KG1 (cell line): Measurements from ENCODE around the gene AKTIP.
"Not testable (repeated sequence)": the region's sequence is repeated elsewhere in the genome, so short reads cannot be mapped to it uniquely, and the experiment has no call there.

Experiments used
- DNase-seq: peaks from one replicate; lab custom pipeline; 2025; lab: John Stamatoyannopoulos, UW

The AKTIP gene

DNA sequence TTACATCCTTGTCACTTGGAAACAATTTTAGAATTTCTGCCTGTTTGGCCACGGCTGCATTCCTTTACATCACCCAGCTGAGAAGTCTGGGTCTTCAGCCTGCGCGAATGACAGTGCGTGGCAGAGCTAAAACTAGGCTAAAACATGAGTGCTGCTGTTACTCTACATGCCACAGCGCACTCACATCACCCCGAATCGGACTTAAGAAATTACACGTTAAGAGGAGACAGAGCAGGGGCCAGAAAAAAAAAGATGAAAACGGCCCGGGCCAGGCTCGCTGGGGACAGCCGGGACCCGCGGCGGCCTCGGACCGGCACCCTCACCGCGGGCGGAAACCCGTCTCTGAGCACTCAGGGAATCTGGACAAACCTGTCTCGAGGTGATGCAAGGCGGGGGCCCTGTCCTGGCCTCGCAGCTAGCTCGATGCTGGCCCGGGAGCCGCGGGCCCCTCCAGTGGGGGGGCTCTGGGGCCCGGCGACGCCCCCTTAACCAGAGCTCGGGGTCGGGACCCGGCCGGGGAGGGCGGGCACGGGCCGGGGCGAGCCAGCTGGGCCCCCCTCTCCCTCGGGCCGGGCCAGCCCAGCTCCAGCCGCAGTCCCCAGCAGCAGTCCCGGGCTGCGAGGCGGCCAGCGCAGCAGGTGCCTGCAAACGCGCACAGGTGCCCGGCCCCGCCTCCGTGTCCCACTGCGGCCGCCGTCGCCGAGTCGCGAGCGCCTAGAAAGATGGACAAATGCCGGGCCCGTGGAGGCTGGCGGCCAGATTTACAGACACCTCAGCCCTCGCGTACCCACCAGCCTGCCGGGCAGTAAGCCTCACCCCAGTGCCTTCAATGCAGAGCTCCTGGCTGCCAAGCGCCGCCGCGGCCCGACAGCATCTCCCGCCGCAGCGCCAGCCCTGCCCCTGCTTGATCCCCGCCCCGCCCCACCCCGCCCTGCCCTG, at the start of gene AKTIP:
TSS of gene AKTIP (minus strand) at position 879 of the 939 bp plus-strand sequence. CDS start 2,950 bp downstream, outside the sequence.
- no peak for DNase-seq

DNA sequence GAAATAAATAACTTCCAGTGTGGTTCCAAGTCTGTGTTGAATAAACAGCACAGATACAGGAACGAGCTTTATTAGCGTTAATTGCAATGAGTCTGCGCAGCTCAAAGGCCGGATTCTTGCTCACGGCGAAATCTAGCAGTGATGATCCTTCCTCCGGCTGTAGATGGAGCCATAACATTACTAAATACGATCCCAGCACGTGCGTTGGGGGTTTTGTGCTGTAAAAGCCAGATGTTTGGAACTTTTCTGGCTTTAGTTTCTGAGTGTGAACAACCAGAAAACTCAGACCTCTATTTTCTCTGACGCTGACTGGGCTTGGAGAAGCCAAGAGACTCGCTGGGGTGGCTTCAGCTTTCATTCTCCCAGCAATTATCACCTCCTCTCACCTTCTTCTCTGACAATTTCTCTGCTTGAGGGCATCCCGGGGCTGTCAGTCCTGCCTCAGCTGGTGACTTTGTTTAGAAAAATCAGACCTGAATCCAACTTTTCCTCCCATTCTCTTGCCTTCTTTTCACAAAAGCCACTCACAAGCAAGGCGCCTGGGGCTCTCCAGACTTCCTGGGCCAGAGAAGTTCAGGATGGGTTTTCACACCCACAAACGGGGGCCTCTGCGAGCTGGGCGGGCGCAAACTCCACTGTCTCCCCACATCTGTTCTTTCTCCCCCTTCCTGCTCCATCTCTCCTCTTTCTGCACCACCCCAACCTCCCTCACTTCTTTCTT, 47.1 kb upstream of the AKTIP start:
- peak; percentile 36 for DNase-seq

DNA sequence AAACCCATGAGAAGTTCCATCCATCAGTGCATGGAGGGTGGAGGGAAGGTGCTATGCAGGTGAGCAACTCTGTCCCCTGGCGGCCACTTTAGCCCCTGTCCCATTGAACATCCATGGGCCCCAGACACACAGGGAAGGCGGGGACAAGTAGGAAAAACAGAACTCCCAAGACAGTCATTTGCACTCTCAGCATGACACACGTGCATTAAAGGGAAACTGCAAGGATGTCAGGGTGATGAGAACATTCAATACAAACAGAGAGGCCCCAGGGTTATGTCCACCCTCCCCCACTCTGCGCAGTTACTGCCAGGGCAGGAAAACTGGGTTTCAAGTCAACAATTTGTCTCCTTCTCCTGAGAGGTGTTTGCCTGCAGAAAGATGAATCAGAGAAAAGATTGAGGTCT, 44.0 kb upstream of the AKTIP start:
- DNase-seq = no peak

DNA sequence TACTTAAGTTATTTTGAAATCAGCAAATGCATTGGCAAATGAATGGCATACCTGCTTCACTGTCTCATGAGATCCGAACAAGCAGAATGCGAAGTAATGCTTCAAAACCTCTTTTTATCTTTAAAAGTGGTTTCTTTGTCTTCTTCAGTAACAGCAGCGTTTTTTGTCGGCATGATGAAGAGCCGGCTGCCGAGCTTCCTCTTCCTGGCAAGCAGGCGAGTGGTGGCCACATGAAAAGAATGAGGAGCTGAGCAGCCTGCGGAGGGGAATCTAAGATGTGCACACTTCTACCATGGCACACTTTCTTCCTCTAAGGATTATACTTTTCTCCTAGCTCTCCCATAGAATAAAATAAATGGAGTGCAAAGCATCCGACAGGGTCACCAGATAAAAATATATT, 42.4 kb upstream of the AKTIP start:
- DNase-seq = no peak

DNA sequence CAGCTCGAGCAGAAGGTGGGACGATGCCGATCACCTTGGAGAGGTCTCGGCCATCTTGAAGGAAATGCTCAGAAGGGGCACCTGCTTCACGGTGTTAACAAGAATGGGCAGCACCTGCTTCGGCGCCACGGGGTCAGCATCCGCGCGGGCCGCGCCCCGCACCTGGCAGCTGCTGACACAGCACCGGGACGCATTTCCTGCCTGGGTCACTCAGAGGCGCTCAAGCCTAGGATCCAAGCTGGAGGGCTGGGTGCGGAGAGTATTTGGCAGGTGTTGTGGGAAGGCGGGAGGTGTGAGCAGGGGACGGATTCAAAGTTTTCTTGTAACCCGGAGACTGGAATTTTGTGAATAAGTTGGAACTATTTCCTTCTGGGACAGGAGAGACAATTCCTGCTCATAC, 39.3 kb upstream of the AKTIP start:
- no peak for DNase-seq

DNA sequence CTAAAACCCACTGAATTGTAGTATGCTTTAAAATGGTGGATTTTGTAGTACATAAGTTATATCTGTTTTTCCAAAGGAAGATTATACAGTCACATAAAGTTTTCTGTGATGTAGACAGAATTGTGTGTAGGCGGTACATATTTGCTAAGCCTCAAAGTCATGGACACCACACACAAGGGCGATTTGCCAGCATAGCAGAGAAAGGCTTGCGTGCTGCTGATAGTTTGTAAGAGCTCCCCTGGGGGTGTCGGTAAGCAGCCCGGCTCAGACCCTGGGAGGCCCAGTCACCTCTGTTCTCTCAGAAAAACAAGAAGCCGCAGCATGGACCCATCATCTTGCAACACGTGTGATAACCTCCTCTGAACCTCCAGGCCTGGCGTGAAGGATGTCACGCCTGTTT, 38.3 kb upstream of the AKTIP start:
- DNase-seq = no peak

DNA sequence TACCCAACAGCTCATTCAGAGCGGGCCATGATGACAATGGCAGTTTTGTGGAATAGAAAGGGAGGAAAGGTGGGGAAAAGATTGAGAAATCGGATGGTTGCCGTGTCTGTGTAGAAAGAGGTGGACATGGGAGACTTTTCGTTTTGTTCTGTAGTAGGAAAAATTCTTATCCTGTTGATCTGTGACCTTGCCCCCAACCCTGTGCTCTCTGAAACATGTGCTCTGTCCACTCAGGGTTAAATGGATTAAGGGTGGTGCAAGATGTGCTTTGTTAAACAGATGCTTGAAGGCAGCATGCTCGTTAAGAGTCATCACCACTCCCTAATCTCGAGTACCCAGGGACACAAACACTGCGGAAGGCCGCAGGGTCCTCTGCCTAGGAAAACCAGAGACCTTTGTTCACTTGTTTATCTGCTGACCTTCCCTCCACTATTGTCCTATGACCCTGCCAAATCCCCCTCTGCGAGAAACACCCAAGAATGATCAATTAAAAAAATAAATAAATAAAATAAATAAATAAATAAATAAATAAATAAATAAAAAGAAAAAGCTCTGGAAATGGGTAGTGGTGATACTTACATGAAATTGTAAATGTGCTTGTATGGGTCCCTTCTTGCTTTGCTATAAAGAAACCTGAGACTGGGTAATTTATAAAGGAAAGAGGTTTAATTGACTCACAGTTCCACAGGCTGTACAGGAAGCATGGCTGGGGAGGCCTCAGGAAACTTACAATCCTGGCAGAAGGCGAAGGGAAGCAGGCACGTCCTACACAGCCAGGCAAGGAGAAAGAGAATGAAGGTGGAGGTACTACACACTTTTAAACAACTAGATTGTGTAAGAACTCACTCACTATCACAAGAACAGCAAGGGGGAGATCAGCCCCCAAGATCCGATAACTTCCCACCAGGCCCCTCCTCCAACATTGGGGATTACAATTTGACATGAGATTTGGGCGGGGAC, 37.0 kb upstream of the AKTIP start:
- not testable (repeated sequence) for DNase-seq

DNA sequence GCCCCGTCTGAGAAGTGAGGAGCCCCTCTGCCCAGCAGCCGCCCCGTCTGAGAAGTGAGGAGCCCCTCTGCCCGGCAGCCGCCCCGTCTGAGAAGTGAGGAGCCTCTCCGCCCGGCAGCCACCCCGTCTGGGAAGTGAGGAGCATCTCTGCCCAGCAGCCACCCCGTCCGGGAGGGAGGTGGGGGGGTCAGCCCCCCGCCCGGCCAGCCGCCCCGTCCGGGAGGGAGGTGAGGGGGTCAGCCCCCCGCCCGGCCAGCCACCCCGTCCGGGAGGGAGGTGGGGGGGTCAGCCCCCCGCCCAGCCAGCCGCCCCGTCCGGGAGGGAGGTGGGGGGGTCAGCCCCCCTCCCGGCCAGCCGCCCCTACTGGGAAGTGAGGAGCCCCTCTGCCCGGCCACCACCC, 36.3 kb upstream of the AKTIP start:
- not testable (repeated sequence) for DNase-seq

DNA sequence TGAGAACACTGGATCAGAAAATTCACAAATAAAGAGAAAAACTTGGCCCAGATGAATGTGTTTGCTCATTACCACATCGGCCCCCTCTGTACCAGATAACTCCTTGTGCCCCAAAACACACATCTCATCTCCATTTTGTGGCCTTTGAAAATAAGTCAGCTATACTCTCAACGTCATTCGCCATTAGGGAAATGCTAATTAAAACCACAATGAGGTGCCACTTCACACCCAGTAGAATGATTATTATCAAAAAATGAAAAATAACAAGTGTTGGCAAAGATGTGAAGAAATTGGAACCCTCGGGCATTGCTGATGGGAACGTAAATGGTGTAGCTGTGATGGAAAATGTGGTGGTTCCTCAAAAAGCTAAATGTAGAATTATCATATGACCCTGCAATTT, 34.6 kb upstream of the AKTIP start:
- no peak for DNase-seq

DNA sequence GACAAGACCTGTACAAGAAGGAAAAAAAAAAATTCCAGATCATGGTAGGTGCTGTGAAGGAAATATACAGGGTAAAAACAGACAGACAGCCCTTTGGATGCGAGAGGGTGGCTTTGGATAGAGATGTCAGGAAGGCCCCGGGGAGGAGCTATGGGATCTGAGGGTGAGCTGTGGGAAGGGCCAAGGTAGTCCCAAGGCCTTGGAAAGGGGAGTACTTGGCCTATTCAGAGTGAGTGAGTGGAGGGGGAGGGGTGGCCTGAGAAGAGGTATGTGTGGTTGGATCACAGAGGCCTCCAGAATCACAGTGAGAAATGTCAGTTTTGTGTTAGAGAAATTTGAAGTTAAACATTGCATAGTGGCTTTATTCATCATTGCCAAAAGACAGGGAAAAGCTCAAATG, 31.2 kb upstream of the AKTIP start:
- DNase-seq = no peak

DNA sequence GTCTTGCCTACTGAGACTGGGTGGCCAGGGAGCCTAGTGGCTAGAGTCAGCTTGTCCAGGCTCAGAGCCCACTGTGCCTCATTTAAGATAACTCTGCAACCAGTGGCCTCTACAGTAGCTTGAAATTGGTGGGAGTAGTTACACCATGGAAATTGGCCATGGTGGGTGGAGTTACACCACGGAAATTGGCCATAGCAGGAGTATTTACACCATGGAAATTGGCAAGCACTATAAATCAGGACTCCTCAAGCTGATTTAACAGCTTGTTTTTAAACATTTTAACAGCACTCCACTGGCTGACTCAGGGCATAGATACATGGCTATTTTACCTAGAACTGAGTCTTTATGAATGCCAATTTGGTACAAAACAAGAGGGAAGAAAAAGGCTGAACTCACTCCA, 27.7 kb upstream of the AKTIP start:
- DNase-seq = no peak

DNA sequence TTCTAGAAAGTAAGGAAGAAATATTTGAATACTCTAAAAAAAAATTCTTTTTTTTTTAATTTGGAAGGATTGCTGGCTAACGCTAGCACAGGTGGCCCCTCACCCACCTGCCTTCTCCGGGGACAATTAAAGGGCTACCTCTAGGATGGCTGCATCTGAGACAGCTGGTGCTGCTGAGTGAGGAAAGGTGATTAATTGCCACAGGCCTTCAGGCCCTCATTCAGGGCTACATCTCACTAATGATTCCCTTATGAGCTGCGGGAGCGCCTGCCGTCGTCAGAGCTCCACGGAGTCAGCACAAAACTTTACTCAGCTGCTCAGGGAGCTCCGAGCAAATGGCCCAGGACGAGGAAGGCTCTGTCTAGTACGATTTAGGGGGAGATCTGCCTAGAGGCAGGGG, 27.0 kb upstream of the AKTIP start:
- DNase-seq = no peak

DNA sequence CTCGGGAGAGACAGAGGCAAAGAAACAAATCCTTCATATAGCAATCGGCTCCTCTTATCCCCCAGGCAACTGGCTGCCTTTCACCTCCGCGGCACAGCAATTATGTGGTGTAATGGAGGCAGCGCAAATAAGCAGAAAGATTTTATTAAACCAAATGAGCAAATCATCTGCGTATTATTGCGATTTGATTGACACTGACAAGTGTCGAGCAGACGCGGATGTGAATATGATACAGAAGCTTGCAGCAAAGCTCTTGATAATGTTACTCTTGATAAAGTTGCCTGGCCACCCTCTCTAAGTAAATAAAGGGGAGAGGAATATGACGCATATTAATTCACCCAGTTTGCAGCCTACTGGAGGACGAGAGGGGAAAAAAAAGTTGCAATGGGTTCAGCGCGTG, 26.5 kb upstream of the AKTIP start:
- DNase-seq = no peak

DNA sequence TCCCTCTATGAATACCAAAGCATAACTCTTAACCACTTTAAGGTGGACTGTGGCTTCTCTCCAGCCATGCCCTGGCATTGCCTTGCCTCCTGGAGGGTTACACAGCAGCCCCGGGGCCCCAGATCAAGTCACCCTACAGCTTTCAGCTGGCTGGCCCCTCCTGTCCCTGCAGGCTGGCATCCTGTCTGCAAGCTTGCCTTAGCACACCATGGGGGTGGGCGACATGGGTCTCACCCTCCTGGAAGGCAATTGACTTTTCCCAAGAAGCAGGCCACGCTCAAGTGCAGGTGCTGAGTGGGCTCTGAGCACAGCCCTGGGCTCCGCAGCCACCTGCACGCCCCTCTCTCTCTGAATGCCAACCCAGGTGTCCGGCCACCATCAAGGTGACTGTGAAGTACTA, 25.8 kb upstream of the AKTIP start:
- DNase-seq = no peak

DNA sequence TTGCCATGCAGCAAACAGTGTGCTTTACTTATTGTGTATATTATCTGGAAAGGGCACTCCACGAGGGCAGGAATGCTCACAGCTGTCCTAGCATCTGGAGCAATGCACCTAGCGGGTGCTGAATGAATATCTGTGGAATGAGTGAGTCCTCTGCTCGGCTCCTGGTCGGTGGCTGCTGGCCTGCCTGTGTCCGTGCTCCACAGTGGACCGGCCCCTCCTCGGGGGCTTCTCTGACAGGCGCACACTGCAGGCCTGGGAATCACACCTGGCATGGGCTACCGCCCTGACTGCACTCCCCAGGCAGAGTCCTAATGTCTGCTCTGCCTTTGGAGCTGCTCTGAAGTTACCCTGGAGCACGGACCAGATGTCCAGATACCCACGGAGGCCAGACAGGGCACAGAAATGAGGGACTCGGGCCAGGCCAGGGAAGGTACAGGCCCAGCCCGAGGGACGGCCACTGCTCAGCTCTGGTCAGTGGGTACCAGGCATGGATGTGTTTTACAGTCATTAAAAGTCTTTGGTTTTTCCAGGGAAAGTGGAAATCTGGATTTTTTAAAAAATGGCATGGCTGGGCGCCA, 21.1 kb upstream of the AKTIP start:
- no peak for DNase-seq

DNA sequence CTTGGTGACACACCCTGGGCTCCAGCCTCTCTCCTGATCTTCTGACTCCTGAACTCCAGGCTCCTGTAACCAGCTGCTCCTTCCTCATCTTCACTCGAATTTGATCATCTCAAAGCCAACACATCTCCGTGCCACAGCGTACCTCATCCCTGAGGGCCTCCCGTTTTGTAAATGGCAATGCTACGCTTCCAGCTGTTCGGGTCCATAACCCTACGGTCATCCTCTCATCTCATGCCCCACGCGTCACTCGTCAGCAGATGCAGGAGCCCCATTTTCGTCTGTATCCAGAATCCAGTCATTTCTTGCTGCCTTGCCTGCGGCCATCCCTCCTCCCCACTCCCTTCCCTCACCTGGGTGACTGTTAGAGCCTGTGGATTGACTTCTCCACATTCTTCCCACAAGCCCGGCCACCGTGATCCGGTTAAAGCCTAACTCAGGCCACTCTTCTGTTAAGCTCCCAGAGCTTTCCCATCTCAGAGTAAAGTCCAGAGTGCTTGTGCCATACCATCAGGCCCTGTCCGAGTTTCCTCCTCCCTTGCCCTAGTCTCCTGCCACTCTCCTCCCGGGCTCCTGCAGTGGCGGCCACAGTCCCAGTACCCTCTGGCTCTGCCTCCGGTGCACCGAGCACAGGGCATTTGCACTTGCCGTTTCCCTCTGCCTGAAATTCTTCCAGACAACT, 20.3 kb upstream of the AKTIP start:
- no peak for DNase-seq

DNA sequence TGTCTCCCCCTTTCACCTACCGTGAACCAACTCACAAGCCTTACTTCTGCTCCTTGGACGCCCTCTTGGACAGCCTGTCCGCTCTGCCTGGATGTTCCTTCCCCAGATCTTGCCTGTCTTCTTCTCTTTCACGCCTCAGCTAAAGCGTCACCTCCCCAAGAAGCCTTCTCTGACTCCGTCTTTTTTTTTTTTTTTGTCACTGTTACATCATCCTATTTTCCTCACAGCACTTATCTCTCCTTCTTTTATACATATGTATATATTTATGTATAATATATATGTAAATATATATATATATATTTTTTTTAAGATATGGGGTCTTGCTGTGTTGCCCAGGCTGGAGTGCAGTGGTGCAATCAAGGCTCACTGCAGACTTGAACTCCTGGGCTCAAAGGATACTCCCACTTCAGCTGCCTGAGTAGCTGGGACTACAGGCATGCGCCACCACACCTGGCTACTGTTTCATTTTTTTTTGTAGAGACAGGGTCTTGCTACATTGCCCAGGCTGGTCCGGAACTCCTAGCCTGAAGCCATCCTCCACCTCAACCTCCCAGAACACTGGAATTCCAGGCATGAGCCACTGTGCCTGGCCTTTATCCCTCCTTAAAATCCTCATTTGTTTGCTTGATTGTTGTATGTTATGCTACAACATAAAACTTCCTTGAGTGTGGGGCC, 16.5 kb upstream of the AKTIP start:
- DNase-seq = no peak

DNA sequence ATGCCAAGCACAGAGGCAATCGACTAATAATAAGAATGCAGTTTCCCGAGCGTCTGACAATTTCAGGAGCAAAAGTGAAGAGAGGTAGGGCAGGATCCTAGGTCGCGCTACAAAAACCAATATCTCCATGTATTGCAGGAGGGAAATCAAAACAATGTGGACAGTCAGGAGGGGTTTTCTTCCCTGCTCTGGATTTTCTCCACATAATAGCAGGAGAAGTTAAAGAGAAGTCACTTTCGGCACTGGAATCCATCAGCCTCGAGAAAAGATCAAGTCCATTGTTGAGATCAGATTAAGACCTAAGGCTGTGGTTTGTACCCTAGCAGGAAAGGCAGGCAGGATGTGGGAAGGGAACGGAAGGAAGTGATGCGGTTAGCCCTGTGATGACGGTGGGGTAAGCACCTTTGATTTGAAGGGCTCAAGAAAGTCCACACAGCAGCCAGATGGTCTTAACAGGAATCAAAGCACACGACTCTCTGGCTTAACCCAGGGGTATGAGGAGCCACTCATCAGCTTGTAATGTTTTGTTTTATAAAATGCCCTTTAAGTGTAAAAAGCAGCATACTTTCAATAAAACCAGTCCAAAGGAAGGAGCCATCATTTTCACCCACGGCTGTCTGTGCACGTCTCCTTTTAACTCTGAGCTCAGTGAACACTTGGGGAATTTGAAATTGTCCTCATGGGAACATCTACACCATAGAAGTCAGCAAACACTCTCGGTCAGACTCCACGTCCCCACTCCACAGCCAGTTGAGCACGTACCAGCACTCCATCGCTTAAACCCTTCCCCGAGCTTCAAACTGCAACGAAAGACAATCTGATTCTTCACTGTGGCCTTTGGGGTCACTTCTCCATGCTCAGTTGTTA, 15.8 kb upstream of the AKTIP start:
- DNase-seq = peak; percentile 59

DNA sequence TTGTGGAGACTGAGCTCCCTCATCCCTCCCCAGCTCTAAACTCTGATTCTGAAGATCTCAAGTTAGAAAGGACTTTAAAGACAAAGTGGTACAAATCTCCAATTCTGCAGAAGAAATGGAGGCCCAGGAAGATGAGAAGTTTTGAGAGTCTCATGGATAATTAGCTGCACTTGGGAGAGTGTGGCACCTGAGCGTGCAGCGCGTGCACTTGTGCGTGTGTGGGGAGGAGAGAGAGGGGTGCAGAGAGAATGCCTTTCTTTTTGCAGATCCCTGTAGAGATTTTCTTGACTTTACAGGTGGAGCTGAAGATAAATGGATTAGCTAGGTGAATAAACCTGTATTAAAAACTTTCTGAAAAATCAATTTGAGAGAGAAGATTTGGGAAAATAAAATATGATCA, 14.8 kb upstream of the AKTIP start:
- DNase-seq = no peak

DNA sequence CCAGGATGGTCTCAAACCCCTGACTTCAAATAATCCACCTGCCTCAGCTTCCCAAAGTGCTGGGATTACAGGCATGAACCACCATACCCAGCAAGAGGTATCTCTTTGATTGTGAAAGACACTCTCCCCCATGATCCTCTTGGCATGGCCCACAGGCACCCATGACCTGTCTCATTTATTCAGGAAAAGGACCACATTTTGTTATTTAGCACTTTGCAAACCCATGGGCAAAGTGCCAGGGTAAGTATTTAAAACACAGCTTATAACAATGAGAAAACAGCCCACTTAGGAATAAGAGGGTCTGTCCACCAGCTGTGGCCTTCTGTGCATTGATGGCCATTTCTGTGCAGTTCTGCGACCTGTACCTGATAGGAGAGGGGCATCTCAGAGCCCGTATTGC, 12.8 kb upstream of the AKTIP start:
- DNase-seq = no peak
